Brain pericyte (primary cell): ENCODE measurements around the gene DAB2.
"Not testable (repeated sequence)": the region's sequence is repeated elsewhere in the genome, so short reads cannot be mapped to it uniquely, and the experiment has no call there.

Experiments used
- DNase-seq: peaks from one replicate; pipeline ENCODE4 v3.0.0-alpha.2; 2012; ENCODE audit warnings: low read depth, low spot score

The DAB2 gene

GRCh38 chr5:39420482-39421145 is 4.2 kb downstream of the DAB2 start:
- no peak for DNase-seq

DNA sequence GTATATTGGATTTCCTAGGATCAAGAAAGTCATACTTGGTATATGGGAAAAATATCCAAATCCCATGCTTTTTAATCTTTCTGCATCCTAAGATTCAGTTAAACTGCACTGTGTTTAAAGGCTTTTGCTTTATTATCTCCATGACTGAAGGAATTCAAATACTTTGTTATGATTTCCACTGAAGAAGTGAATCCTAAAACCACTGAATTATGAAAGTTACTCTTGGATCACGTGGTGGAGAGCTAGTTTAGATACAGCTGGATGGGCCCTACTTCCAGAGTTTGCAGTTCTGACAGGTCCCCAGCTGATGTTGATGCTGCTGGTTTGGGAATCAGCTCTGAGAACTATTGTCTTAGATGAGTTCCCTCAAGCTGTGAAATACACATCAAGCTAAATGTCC is 5.0 kb downstream of the DAB2 start:
- no peak for DNase-seq

GRCh38 chr5:39417979-39418378 is 6.8 kb downstream of the DAB2 start:
- no peak for DNase-seq

- DNase-seq: no peak
Observed at GRCh38 chr5:39415201-39415600, 9.6 kb downstream of the DAB2 start.

- no peak for DNase-seq
Observed at GRCh38 chr5:39414426-39414825, 10.4 kb downstream of the DAB2 start.

GRCh38 chr5:39413771-39414170 is 11.0 kb downstream of the DAB2 start:
- no peak for DNase-seq

DNA sequence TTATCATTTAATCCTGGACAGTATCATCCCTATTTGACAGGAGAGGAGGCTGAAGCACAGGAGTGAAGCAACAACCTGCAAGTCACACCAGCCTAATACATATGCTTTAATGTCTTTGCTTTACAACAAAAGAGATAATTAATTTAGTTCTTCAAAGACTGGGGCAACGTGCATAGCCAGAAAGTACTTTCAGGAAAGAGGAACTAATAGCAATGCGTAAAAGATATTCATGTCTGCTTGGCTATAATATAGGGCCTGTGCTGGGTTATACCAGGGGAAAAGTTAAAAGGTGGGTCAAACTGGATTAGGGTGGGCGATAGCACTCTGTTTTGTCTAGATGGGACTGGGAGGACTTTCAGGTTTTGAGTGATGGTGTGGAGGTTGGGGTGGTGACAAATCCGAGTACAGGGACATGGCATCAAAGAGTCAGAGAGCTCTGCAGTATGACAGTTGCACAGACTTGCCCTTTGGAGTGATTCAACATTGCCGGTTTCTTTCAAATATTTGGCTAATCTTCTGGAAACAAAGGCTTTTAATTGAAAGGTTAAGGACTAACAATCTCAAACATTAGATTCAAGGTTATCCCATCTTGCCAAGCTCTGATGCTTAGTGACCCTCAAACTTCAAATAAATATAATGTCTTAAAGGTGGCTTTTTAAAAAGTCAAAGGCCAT is 11.9 kb downstream of the DAB2 start:
- no peak for DNase-seq

GRCh38 chr5:39411985-39412384 is 12.8 kb downstream of the DAB2 start:
- no peak for DNase-seq

- DNase-seq: no peak
Observed at GRCh38 chr5:39411061-39411460, 13.7 kb downstream of the DAB2 start.

GRCh38 chr5:39409033-39409432 is 15.7 kb downstream of the DAB2 start:
- DNase-seq: no peak

GRCh38 chr5:39405083-39405843 is 19.5 kb downstream of the DAB2 start:
- no peak for DNase-seq

DNA sequence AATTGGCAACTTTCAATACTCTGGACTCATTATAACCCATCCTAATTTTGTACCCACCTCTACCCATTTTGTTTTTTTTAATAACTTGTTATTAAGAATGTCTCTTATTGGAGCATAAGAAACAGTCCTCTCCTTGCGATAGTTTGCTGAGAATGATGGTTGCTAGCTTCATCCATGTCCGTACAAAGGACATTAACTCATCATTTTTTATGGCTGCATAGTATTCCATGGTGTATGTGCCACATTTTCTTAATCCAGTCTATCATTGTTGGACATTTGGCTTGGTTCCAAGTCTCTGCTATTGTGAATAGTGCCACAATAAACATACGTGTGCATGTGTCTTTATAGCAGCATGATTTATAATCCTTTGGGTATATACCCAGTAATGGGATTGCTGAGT is 21.0 kb downstream of the DAB2 start:
- not testable (repeated sequence) for DNase-seq

GRCh38 chr5:39402140-39402539 is 22.6 kb downstream of the DAB2 start:
- not testable (repeated sequence) for DNase-seq

- no peak for DNase-seq
Observed at GRCh38 chr5:39400713-39401578, 23.8 kb downstream of the DAB2 start.

DNA sequence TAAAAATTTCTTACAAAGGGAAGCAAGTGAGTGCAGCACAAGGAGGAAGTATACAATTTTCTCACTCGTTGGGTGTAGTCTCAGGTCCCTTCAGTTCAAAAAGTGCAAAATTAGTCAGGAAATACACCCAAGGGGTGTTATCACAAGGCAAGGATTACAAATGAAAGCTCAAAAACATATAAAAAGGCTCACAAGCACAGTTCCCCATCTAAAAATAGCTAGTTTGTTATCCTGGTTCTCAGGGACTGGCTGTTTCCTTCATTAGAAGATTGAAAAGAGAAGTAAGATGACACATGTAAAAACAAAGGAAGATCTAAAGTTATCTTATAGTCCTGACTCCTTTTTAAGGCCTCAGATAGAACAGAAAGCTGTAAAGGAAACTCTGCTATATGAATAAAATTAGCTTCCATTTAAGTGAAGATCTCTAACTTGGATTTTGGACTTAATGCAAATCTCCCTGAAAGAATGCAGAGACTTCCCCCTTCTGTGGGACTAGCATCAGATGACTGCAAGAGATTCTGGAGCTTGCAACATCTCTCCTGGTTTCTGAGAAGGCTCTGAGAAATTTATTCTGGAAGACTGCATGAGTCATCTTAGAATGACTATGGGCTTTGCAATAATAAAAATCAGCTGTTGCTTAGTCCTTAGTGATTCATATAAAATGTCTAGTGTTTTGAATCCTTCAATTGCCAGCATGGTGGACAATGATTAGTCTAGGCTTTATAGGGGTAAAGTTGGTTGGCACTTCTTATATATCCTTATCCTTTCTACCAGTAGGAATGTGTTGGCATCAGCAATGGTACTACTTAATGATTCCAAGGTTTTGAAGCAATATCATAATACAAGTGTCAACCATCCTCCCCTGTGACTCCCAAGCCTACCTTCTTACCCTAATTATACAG is 25.4 kb downstream of the DAB2 start:
- peak; percentile 75 for DNase-seq

DNA sequence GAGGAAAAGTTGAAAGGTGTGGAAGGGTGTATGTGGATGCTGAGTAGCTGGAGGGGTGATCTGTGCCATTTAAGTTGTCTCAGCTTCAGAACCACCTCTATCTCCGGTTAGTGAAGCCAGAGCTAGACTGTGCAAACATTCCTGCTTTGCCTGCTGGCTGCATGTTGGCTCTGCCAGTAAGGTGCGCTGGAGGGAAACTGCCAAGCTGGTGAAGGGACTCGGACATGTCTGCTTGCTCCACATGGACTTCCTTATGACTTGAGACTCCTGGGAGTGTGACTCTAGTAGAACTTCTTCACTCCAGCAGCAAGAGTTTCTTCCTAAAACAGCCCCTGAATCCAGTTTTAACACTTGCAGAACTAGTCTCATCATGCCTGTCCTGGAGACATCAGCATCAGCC is 27.9 kb downstream of the DAB2 start:
- no peak for DNase-seq

DNA sequence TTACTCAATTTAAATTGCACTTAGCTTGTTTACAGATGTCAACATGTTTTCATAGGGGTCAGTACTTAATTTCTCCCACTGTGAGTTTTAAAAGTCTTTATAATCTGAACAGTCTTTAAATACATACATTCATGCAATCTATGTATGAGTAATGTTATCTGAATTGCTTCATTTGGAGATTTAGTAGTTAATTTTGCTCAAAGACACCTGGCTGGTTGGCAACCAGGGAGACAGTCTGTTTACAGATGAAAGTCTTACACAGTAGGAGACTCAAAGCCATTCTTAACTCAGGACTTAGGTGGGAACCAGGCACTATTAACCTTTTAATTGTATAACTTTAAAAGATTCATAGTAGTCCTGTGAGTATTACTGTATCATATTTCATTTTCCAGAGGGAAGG is 29.3 kb downstream of the DAB2 start:
- DNase-seq: no peak

- DNase-seq: no peak
Observed at GRCh38 chr5:39394946-39395345, 29.8 kb downstream of the DAB2 start.

DNA sequence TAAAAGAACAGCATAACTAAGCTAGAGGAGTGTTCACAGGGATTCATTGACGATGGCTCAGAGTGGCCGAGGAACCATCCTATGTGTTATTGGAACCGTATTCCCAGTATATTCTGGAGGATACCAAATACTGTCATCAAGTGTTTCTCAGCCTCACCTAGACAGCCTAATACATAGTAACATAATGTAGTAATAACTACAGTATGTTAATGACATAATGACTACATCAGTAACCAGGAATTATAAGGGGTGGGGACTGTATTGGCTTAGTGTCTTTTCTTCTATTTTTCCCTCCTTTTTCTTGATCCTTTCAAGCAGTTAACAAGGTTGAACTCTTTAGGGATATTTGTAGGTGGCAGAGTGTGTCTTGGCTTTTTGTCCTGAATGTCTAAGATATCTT is 33.8 kb downstream of the DAB2 start:
- no peak for DNase-seq

DNA sequence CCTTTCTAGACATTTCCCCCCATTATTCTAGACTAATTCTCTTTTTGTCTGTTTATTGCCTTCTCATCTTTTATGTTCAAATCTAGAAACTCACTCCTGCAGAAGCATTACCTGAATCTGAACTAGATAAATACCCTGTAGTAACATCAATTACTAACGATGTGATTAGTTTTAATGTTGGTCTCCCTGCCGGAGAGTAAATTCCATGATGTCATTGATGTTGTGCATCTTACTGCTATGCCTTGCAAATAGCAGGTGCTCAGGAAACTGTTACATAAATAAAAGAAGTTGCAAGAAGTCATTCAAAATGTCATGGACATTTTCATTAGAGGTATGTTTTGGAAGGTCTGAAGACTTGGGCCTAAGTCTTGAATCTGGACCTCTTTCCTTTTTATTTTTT is 37.5 kb downstream of the DAB2 start:
- no peak for DNase-seq

DNA sequence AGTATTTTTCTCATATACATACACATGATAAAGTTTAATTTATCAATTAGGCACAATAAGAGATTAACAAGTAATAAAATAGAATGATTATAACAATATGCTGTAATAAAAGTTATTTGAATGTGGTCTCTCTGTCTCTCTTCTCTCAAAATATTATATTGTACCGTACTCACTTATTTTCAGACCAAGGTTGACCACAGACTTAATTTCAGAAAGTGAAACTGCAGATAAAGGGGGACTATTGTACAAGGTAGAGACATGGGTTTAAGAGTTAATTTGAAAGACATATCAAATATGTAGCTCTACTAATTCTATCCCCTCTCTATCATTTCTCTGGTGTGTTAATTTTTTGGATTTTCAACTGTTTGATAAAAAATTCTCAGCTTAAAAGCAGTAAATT is 40.5 kb downstream of the DAB2 start:
- no peak for DNase-seq
